NCI-H1092 (cell line): ENCODE measurements around the gene CAPN3.

Source experiments
- DNase-seq: peaks from one replicate; lab custom pipeline; 2025; lab: John Stamatoyannopoulos, UW

Gene CAPN3

GRCh38 chr15:42358141-42358540 is 1.2 kb upstream of the CAPN3 start:
- DNase-seq: no peak

GRCh38 chr15:42359985-42360384 is 684 bp downstream of the CAPN3 start:
- no peak for DNase-seq

- DNase-seq: no peak
Observed at GRCh38 chr15:42360535-42361112, 1.3 kb downstream of the CAPN3 start.

- DNase-seq: no peak
Observed at GRCh38 chr15:42363487-42363886, 4.2 kb downstream of the CAPN3 start.

- DNase-seq: no peak
Observed at GRCh38 chr15:42363942-42364341, 4.6 kb downstream of the CAPN3 start.

- no peak for DNase-seq
Observed at GRCh38 chr15:42364529-42364928, 5.2 kb downstream of the CAPN3 start.

- DNase-seq: no peak
Observed at GRCh38 chr15:42365921-42366550, 6.7 kb downstream of the CAPN3 start.

- DNase-seq: no peak
Observed at GRCh38 chr15:42367041-42367440, 7.7 kb downstream of the CAPN3 start.

GRCh38 chr15:42368096-42368495 is 8.8 kb downstream of the CAPN3 start:
- DNase-seq: no peak

GRCh38 chr15:42371096-42371495 is 11.8 kb downstream of the CAPN3 start:
- DNase-seq: no peak

GRCh38 chr15:42373274-42373673 is 14.0 kb downstream of the CAPN3 start:
- no peak for DNase-seq

- no peak for DNase-seq
Observed at GRCh38 chr15:42373936-42374335, 14.6 kb downstream of the CAPN3 start.

- no peak for DNase-seq
Observed at GRCh38 chr15:42374810-42375209, 15.5 kb downstream of the CAPN3 start.

- DNase-seq: no peak
Observed at GRCh38 chr15:42375252-42375651, 16.0 kb downstream of the CAPN3 start.

GRCh38 chr15:42375941-42376340 is 16.6 kb downstream of the CAPN3 start:
- no peak for DNase-seq

GRCh38 chr15:42378011-42378410 is 18.7 kb downstream of the CAPN3 start:
- DNase-seq: no peak

GRCh38 chr15:42384597-42384996 is 25.3 kb downstream of the CAPN3 start:
- DNase-seq: no peak

- no peak for DNase-seq
Observed at GRCh38 chr15:42385206-42385979, 26.1 kb downstream of the CAPN3 start.

- no peak for DNase-seq
Observed at GRCh38 chr15:42385980-42386700, 26.8 kb downstream of the CAPN3 start.

GRCh38 chr15:42387603-42388002 is 28.3 kb downstream of the CAPN3 start:
- no peak for DNase-seq

- no peak for DNase-seq
Observed at GRCh38 chr15:42392309-42393024, 33.2 kb downstream of the CAPN3 start.

- no peak for DNase-seq
Observed at GRCh38 chr15:42394106-42394505, 34.8 kb downstream of the CAPN3 start.
